ENCODE data around the gene DLG3.

GRCh38 chrX:70508296-70508911 lies 63.8 kb downstream of the DLG3 start:
- TF ChIP-seq CTCF (IDR thresholded peaks at IDR 0.05; ENCODE audit: borderline replicate concordance, extremely low read depth, low read length, poor library complexity, severe bottlenecking) (no peak), EZH2 (IDR thresholded peaks at IDR 0.05; ENCODE audit: borderline replicate concordance, low read depth, low read length, severe bottlenecking) (no peak)
